Measurements from ENCODE around the gene EDA.

EDA gene

DNA sequence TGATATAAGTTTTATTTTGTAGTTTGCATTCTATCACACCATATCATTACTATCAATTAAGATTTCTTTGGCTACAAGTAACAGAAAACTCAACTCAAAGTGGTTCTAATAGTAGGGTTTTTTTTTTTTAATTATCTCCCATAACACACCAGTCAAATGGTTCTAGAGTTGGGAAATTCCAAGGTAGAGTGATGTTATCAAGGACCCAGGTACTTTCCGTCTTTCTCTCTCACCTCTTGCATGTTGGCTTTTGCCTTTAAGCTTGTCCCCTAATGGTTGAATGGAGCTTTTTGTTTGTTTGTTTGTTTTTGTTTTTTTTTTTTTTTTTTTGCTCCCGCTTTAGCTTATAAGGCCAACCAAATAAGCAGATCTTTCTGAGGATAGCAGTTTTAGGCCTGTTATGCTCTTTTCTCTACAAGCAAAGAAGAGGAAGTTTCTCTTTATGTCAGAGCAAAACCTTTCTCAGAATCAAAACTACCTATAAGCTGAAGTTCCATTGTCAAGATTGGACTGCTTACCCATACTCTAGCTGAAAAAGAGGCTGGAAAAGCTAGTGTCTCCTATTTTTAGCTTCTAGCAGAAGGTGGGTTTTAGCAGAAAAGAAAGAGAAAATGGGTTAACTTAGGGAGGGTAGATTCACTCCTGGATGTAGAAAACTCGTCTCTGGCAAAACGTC lies 177.5 kb downstream of the EDA start:
- H3K4me3 ChIP-seq (ENCODE audit: low read depth, low read length) = no peak overlapping the region
- TF ChIP-seq, protein P1, sequence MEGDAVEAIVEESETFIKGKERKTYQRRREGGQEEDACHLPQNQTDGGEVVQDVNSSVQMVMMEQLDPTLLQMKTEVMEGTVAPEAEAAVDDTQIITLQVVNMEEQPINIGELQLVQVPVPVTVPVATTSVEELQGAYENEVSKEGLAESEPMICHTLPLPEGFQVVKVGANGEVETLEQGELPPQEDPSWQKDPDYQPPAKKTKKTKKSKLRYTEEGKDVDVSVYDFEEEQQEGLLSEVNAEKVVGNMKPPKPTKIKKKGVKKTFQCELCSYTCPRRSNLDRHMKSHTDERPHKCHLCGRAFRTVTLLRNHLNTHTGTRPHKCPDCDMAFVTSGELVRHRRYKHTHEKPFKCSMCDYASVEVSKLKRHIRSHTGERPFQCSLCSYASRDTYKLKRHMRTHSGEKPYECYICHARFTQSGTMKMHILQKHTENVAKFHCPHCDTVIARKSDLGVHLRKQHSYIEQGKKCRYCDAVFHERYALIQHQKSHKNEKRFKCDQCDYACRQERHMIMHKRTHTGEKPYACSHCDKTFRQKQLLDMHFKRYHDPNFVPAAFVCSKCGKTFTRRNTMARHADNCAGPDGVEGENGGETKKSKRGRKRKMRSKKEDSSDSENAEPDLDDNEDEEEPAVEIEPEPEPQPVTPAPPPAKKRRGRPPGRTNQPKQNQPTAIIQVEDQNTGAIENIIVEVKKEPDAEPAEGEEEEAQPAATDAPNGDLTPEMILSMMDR (conservative IDR thresholded peaks at IDR 0.05; ENCODE audit: low read depth, low read length) = no peak
- DNase-seq (ENCODE audit: low read depth) = no peak

DNA sequence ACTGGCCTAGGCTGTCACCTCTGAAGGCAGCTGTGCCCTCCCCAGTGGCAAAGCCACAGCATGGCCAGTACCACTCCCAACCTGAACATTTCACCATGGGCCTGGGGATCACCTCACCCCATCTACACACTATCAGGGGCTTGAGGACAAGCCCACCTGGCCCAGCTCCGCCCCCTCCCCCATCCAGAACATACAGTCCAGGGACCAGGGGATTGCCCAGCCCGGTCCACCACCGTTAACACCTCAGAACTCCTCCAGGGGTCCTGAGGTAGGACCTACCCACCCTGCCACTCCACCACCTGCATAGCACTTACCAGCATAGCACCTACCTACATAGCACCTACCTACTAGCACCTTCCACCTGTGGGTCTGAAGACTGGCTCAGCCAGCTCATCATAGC lies 179.8 kb downstream of the EDA start:
- no peak overlapping the region for H3K4me3 ChIP-seq (ENCODE audit: low read depth, low read length)
- no peak for DNase-seq (ENCODE audit: low read depth)
- TF ChIP-seq, protein P1 (conservative IDR thresholded peaks at IDR 0.05; ENCODE audit: low read depth, low read length) = no peak

DNA sequence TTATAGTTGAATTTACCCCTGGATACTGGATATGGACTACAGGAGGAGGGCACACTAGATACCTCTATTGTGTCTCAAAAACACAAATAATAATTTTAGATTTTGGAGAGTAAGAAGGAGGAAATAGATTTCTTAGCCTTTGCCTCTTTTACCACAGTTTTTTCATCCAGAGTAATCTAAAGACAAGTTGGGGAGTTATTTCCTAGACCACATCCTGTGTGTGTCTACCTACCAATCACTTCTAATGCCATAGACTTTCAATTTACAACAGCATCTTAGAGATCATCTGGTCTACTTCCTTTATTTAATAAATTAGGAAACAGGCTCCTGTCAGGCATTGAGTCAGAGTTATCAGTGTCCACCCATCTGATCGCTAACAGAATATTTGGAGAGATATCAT lies 191.5 kb downstream of the EDA start:
- TF ChIP-seq, protein P1 (conservative IDR thresholded peaks at IDR 0.05; ENCODE audit: low read depth, low read length) = no peak
- no peak overlapping the region for H3K4me3 ChIP-seq (ENCODE audit: low read depth, low read length)
- DNase-seq (ENCODE audit: low read depth) = no peak

DNA sequence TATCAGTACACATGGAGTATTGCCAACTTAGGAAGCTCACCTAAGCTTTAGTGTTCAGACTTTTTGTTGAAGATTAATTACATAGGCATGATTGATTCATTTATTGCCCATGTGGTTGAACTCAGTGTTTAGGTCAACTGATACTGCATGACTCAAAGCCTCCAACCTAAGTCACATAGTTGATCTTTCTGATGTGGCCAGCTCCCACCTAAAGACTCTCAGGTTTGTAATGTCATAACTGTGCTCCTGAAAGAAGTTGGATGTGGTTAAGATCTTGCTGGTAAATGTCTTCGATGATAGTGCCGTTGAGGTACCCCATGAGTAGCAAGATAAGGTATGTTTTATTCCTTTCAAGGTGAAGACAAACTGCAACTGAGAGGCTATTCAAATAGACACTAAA lies 192.5 kb downstream of the EDA start:
- no peak for DNase-seq (ENCODE audit: low read depth)
- TF ChIP-seq, protein P1 (conservative IDR thresholded peaks at IDR 0.05; ENCODE audit: low read depth, low read length) = no peak
- H3K4me3 ChIP-seq (ENCODE audit: low read depth, low read length) = no peak overlapping the region

DNA sequence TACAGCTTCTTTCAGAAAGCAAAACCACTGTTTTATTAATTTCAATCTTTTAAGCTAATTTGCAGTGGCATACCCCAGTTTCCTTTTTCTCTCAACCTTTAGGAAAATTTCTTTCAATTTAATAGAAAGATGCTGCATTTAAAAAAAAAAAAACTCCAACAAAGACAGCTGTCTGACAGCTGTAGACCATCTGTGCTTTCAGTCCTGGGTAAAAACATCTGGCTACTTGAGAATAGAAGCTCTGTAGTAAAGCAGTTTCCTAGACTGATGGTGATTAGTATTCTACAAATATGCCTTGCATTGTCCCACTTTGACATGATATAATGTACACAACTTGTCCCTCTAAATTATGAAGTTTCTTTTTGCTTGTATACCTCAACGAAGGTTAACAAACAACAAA lies 197.8 kb downstream of the EDA start:
- TF ChIP-seq, protein P1 (conservative IDR thresholded peaks at IDR 0.05; ENCODE audit: low read depth, low read length) = no peak

DNA sequence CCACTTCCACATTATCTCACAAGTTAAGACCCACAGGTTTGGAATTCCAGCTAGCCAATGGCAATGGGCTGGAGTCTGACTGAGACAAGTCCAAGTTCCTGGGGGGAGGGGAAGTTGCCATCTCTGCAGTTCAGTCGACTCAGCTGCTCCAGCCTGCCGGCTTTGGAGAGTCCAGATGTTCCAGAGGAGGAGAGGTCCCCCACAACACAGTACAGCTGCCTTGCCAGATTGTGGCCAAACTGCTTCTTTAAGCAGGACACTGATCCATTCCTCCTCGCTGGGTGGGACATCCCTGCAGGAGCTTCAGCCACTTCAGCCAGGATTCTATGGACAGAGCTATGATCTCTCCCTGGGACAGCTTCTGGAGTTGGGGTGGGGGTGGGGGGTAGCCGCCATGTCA lies 199.2 kb downstream of the EDA start:
- no peak for DNase-seq (ENCODE audit: low read depth)
- TF ChIP-seq, protein P1 (conservative IDR thresholded peaks at IDR 0.05; ENCODE audit: low read depth, low read length) = no peak
- no peak overlapping the region for H3K4me3 ChIP-seq (ENCODE audit: low read depth, low read length)

More for the DNA sequence above, 197.8 kb downstream of the EDA start:
- no peak for DNase-seq (ENCODE audit: low read depth)
- no peak overlapping the region for H3K4me3 ChIP-seq (ENCODE audit: low read depth, low read length)

DNA sequence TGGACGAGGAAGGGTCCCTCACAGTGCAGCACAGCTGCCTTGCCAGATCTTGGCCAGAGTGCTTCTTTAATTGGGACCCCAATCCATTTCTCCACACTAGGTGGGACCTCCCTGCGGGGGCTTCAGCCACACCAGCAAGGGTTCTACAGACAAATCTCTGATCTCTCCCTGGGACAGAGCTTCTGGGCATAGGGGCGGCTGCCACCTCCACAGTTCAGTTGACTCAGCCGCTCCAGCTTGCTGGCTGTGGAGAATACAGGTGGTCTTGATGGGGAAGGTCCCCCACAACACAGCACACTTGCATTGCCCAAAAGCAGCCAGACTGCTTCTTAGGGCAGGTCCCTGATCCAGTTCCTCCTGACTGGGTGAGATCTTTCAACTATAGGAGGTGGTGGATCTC lies 199.6 kb downstream of the EDA start:
- no peak for DNase-seq (ENCODE audit: low read depth)
- TF ChIP-seq, protein P1 (conservative IDR thresholded peaks at IDR 0.05; ENCODE audit: low read depth, low read length) = no peak
- no peak overlapping the region for H3K4me3 ChIP-seq (ENCODE audit: low read depth, low read length)
